HG03139 (cell line): ENCODE data around the gene GAS7.

Experiments
- ATAC-seq: cut with Tn5 transposase; IDR thresholded peaks from one replicate; pipeline ENCODE4 v1.9.1; 2021; ENCODE audit not compliant: unreplicated experiment

The GAS7 gene

GRCh38 chr17:10201680-10202079, 3.3 kb upstream of the GAS7 start:
- ATAC-seq = no peak

GRCh38 chr17:10200645-10201044, 2.2 kb upstream of the GAS7 start:
- no peak for ATAC-seq

- no peak for ATAC-seq
Observed at GRCh38 chr17:10200016-10200415, 1.6 kb upstream of the GAS7 start.

- peak; percentile 10 for ATAC-seq
Observed at GRCh38 chr17:10197721-10198508, 491 bp downstream of the GAS7 start.

GRCh38 chr17:10197362-10197720, 1.1 kb downstream of the GAS7 start:
- no peak for ATAC-seq

GRCh38 chr17:10196941-10197340, 1.5 kb downstream of the GAS7 start:
- ATAC-seq = no peak

GRCh38 chr17:10196384-10196895, 2.0 kb downstream of the GAS7 start:
- ATAC-seq = no peak

GRCh38 chr17:10195090-10195805, 3.2 kb downstream of the GAS7 start:
- ATAC-seq = no peak

GRCh38 chr17:10193632-10194031, 4.8 kb downstream of the GAS7 start:
- no peak for ATAC-seq

GRCh38 chr17:10192972-10193371, 5.4 kb downstream of the GAS7 start:
- ATAC-seq = no peak

- ATAC-seq = no peak
Observed at GRCh38 chr17:10192461-10192860, 5.9 kb downstream of the GAS7 start.

- no peak for ATAC-seq
Observed at GRCh38 chr17:10187456-10187855, 10.9 kb downstream of the GAS7 start.

- ATAC-seq = no peak
Observed at GRCh38 chr17:10186771-10187410, 11.5 kb downstream of the GAS7 start.

GRCh38 chr17:10183931-10184930, 14.2 kb downstream of the GAS7 start:
- no peak for ATAC-seq

GRCh38 chr17:10182785-10183184, 15.6 kb downstream of the GAS7 start:
- no peak for ATAC-seq

GRCh38 chr17:10178506-10178991, 19.9 kb downstream of the GAS7 start:
- no peak for ATAC-seq

- no peak for ATAC-seq
Observed at GRCh38 chr17:10177913-10178505, 20.4 kb downstream of the GAS7 start.

GRCh38 chr17:10177131-10177912, 21.1 kb downstream of the GAS7 start:
- no peak for ATAC-seq

- no peak for ATAC-seq
Observed at GRCh38 chr17:10173913-10174312, 24.5 kb downstream of the GAS7 start.
